HG03135 (cell line): ENCODE measurements around the gene OR2AT4.
"Not testable (repeated sequence)": the region's sequence is repeated elsewhere in the genome, so short reads cannot be mapped to it uniquely, and the experiment has no call there.

Experiments used
- ATAC-seq: cut with Tn5 transposase; IDR thresholded peaks from one replicate; pipeline ENCODE4 v1.9.1; 2021; ENCODE audit warnings: mild to moderate bottlenecking, moderate library complexity; ENCODE audit not compliant: unreplicated experiment

The OR2AT4 gene

GRCh38 chr11:75096456-75097172, at the start of gene OR2AT4:
Gene OR2AT4 (minus strand): TSS chr11:75096876.
- no peak for ATAC-seq

DNA sequence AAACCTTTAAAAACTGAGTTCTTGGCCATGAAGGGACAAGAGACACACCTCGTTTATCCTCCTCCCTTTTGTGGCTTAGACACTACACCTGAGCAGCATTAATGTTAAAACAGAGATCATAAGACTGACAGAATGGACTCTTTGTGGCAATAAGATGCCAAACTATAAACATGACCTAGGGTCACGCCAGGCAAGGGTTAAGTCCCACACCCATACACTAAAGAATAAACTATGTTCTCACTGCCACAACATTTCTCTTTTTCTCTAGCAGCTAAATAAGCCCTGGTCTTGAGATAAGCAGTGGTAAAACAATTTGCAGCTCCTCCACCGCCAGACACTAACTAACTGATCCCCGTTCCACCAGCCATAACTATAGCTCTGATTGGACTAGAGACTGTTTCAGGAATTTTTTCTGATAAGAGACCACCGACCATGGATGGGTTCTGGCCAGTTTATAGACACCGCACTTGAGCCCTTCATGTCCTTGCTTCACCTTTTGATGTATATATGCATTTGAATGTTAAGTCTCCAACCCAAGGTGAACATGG, 49.4 kb upstream of the OR2AT4 start:
- ATAC-seq: no peak

- ATAC-seq: no peak
Observed at GRCh38 chr11:75145196-75145971, 48.7 kb upstream of the OR2AT4 start.

- no peak for ATAC-seq
Observed at GRCh38 chr11:75144716-75145014, 48.0 kb upstream of the OR2AT4 start.

- no peak for ATAC-seq
Observed at GRCh38 chr11:75143420-75143731, 46.7 kb upstream of the OR2AT4 start.

DNA sequence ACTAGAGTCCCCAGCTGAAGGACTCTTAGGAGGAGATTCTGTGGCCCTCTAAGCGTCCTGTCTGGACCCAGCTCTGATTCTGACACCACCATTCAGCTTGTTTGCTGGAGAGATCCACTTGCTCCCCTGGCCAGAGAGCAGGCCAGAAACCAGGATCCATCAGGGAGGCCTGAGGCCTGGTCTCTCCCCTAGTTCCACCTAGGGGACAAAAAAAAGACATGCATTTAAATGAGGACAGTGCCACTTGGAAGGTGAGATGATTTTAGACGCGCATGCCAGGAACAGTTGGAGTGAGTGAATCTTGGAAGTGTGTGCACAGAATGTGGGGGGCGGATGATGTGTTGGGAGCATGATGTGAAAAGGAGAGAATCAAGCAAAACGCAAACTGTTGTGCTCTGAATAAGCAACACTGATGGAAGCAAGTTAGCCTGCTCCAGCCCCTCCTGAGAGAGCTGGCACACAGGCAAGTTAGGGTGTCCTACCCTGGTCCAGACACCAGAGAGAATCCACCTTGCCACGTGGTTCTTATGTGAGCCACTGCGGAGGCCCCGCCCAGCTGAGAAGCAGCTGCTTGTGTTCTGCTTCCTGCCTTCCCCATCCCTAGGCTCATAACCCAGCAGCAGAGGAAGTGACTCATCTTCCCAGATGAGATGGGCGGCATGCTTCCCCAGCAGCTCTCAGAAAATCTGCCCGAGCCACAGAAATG, 46.2 kb upstream of the OR2AT4 start:
- no peak for ATAC-seq

GRCh38 chr11:75141166-75141565, 44.5 kb upstream of the OR2AT4 start:
- no peak for ATAC-seq

GRCh38 chr11:75140269-75141138, 43.8 kb upstream of the OR2AT4 start:
- no peak for ATAC-seq

- ATAC-seq: no peak
Observed at GRCh38 chr11:75135651-75136050, 39.0 kb upstream of the OR2AT4 start.

- no peak for ATAC-seq
Observed at GRCh38 chr11:75135021-75135650, 38.5 kb upstream of the OR2AT4 start.

DNA sequence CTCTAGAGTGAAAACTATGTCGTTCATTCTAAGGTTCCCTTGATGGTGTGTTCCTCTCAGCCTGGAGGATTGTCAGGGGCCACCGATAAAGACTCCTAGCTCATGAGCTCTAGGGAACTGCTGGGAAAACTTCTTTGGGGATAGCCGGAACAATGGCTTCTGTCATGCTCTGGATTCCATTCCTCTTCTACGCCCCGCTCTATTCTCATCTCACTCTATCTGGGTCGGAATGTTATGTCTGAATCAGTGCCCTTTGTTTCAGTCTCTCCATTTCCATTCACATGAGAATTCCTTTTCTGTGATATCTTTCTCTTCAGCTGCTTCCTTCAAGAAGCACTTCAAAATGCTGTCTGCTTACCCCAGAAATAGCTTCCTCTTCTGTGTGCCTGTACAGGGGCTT, 37.3 kb upstream of the OR2AT4 start:
- ATAC-seq: no peak

DNA sequence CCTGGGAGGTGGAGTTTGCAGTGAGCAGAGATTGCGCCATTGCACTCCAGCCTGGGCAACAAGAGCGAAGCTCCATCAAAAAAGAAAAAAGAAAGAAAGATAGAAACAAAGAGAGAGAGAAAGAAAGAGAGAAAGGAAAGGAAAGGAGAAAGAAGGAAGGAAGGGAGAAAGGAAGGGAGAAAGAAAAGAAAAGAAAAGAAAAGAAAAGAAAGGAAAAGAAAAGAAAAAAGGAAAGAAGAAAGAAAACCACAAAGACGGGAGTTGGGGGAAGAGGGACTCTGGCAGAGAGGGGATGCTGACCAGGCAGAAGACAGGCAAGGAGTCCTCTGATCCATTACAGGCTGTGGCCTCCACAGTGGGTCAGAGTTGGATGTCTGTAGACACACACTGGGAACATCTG, 35.4 kb upstream of the OR2AT4 start:
- no peak for ATAC-seq

DNA sequence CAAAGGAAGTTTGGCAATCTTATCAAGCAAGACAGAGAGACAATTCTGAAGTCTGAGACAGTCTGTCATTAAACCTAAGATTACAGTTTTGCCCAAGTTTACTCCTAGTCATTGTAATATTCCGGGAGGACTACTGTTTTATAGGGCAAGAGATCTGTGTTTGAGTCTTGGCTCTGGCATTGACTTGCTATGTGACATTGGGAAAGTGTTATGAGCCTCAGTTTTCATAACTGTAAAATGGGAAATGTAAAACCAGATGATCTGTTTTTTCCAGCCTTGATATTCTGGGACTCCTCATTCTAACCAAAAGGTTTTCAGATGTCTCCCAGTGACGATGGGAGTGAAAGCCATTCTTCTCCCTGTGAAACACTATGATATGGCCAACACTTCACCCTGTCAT, 29.9 kb upstream of the OR2AT4 start:
- ATAC-seq: no peak

- ATAC-seq: no peak
Observed at GRCh38 chr11:75118577-75118976, 21.9 kb upstream of the OR2AT4 start.

DNA sequence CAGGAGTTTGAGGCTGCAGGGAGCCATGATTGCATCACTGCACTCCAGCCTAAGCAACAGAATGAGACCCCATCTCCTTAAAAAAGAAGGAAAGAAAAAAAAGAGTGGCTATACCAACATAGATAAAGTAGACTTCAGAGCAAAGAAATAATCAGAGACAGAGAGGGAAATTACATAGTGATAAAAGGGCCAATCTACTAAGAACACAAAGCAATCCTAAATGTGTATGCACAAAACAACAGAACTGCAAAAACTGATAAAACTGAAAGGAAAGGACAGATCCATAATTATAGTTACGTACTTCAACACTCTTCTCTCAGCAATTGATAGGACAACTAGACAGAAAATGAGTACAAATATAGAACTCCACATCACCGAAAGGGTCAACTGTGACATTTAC, 17.8 kb upstream of the OR2AT4 start:
- ATAC-seq: no peak

DNA sequence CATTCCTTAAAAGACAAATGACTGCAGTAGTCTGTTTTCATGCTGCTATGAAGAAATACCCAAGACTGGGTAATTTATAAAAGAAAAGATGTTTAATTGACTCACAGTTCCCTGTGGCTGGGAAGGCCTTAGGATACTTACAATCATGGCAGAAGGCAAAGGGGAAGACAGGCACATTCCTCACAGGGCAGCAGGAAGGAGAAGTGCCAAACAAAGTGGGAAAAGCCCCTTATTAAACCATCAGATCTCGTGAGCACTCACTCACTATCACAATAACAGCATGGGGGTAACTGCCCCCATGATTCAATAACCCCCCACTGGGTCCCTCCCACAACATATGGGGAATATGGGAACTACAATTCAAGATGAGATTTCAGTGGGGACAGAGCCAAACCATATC, 16.4 kb upstream of the OR2AT4 start:
- no peak for ATAC-seq

GRCh38 chr11:75112200-75112599, 15.5 kb upstream of the OR2AT4 start:
- ATAC-seq: no peak

DNA sequence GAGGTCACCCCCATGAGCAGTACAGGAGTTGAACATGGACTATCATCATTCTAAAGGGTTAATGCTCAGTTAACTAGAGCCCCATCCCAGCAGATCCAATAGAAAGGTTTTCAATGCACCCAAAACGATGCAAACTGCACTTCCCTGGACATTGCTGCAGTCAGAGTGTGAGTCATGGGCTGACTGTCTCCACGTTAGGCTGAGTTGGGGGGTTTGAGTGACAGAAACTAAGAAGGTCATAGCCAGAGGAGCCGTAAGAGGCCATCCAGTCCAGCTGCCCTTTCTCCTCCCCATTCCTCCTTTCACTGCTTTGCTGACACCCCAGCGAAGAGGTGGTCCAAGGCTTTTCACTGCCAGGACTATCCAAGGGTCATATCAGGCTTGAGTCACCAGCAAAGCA, 10.5 kb upstream of the OR2AT4 start:
- no peak for ATAC-seq

GRCh38 chr11:75105967-75106681, 9.4 kb upstream of the OR2AT4 start:
- not testable (repeated sequence) for ATAC-seq

GRCh38 chr11:75105462-75105925, 8.8 kb upstream of the OR2AT4 start:
- ATAC-seq: no peak
